Activated T-helper 2 cell treated with anti-CD3 and anti-CD28 coated beads, Interferon-gamma antibody, Interleukin-2, Interleukin-4, amounts not matched to agents 10 μg/mL and 5 μg/mL and 100 μg/mL, durations not matched to agents 14 hours and 24 hours and 36 hours (primary cell): Measurements from ENCODE around the gene MGA. TPM values are rescaled to one million over a fixed set of nuclear protein-coding genes. Genes with fewer than 3 reads are reported as not detected.

Experiments used
- DNase-seq: peaks from one replicate; pipeline ENCODE4 v3.0.0; 2021; ENCODE audit warnings: low spot score
- H3K27ac Mint-ChIP-seq: one replicate; pipeline ENCODE4 v1.8.0; 2021; ENCODE audit warnings: mixed read lengths
- H3K27me3 Mint-ChIP-seq: one replicate; pipeline ENCODE4 v1.8.0; 2021; ENCODE audit warnings: low read depth, mixed read lengths
- H3K36me3 Mint-ChIP-seq: one replicate; pipeline ENCODE4 v1.8.0; 2021; ENCODE audit warnings: low read depth, mixed read lengths
- H3K4me1 Mint-ChIP-seq: one replicate; pipeline ENCODE4 v1.8.0; 2021; ENCODE audit warnings: low read depth, mixed read lengths
- H3K4me3 Mint-ChIP-seq: one replicate; pipeline ENCODE4 v1.8.0; 2021; ENCODE audit warnings: low read depth, mild to moderate bottlenecking, moderate library complexity, mixed read lengths
- H3K9me3 Mint-ChIP-seq: one replicate; pipeline ENCODE4 v1.8.0; 2021; ENCODE audit warnings: mixed read lengths
- intact Hi-C: fragments of 100-400 bp; cut with micrococcal nuclease; formaldehyde crosslinking; loops from one replicate; pipeline ENCODE4 v1.15.1; 2023
- total RNA-seq: library from RNA; stranded (reverse); gene quantifications from 2 replicates; pipeline ENCODE4 v1.2.3, GENCODE V29; 2022

MGA gene
- total RNA-seq, 1 donor from 2014 or later, result 37.7 TPM

- Mint-ChIP-seq H3K27ac (no peak overlapping the region), H3K36me3 (peaks cover 32% of the 10 kb centered on the region), H3K27me3 (no peaks in the 10 kb centered on the region), H3K4me3 (no peak overlapping the region), H3K9me3 (no peaks in the 10 kb centered on the region), H3K4me1 (no peaks in the 10 kb centered on the region)
- intact Hi-C loops, result no loop called here
- no peak for DNase-seq
Measured at GRCh38 chr15:41821831-41822230, 161.6 kb downstream of the MGA start.

DNA sequence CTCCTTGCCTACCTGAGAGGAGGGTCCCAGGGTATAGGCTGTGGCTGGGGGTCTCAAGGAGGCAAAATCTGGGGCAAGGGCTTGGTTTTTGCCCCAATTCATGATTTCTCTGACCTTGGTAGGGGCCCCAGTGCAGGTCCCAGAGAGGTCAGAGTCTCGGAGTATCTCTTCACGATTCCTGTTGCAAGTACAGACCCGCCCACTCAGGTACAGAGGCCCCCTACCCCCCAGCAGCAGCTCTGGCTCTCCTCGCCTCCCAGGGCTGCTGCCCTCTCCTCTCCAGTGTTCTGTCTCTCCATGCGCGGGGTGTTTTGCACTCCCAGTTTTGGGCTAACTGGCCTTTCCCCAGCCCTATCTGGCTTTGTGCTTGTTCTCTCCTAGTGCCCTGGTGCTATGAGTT lies 162.3 kb downstream of the MGA start:
- H3K27me3 Mint-ChIP-seq, result no peaks in the 10 kb centered on the region
- H3K36me3 Mint-ChIP-seq, result peaks cover 32% of the 10 kb centered on the region
- no peak overlapping the region for H3K4me3 Mint-ChIP-seq
- no peaks in the 10 kb centered on the region for H3K4me1 Mint-ChIP-seq
- no peak for DNase-seq
- intact Hi-C loops, result no loop called here
- no peak overlapping the region for H3K27ac Mint-ChIP-seq
- no peaks in the 10 kb centered on the region for H3K9me3 Mint-ChIP-seq

Other genes starting within 250 kb of the MGA start
- 40.1 and 40.7 TPM in 2 replicates for gene RTF1, start 243.3 kb upstream of the MGA start, total RNA-seq
- gene ITPKA, start 166.5 kb upstream of the MGA start, total RNA-seq, result 4.7 and 5.7 TPM in 2 replicates
- 0.18 and 0.25 TPM in 2 replicates for gene LTK, start 146.6 kb upstream of the MGA start, total RNA-seq
- 60.1 and 66.6 TPM in 2 replicates for gene RPAP1, start 116.1 kb upstream of the MGA start, total RNA-seq
- 4.0 and 6.8 TPM in 2 replicates for gene TYRO3, start 101.2 kb upstream of the MGA start, total RNA-seq
- gene MAPKBP1, start 114.1 kb downstream of the MGA start, total RNA-seq, result 24.7 and 25.7 TPM in 2 replicates
- gene JMJD7, start 167.7 kb downstream of the MGA start, total RNA-seq, result 15.7 and 20.0 TPM in 2 replicates
- 8.0 and 10.5 TPM in 2 replicates for gene PLA2G4B, start 178.4 kb downstream of the MGA start, total RNA-seq
- 0.41 and 0.90 TPM in 2 replicates for gene SPTBN5, start 233.6 kb downstream of the MGA start, total RNA-seq